ENCODE data around the gene CKAP5. TPM values are rescaled to one million over a fixed set of nuclear protein-coding genes. Genes with fewer than 3 reads are reported as not detected.
"Not testable (repeated sequence)": the region's sequence is repeated elsewhere in the genome, so short reads cannot be mapped to it uniquely, and the experiment has no call there.

The CKAP5 gene
- total RNA-seq, 1 donor from 2014 or later, result 193 TPM

- no peak for TF ChIP-seq CTCF (IDR thresholded peaks at IDR 0.05; ENCODE audit: partially characterized antibody, unreplicated experiment)
- Mint-ChIP-seq H3K36me3 (ENCODE audit: unreplicated experiment) (no peaks in the 10 kb centered on the region), H3K27ac (ENCODE audit: unreplicated experiment) (no peak overlapping the region), H3K4me3 (ENCODE audit: unreplicated experiment) (no peak overlapping the region), H3K9me3 (ENCODE audit: unreplicated experiment) (peaks cover 3% of the 10 kb centered on the region), H3K27me3 (ENCODE audit: unreplicated experiment) (no peaks in the 10 kb centered on the region), H3K4me1 (ENCODE audit: low read depth, unreplicated experiment) (no peaks in the 10 kb centered on the region)
- no peak for DNase-seq
These were observed 135.2 kb downstream of the CKAP5 start for GRCh38 chr11:46710821-46711269.

GRCh38 chr11:46709351-46709750, 136.7 kb downstream of the CKAP5 start:
- not testable (repeated sequence) for H3K36me3 Mint-ChIP-seq (ENCODE audit: unreplicated experiment); H3K27ac Mint-ChIP-seq (ENCODE audit: unreplicated experiment); H3K27me3 Mint-ChIP-seq (ENCODE audit: unreplicated experiment); H3K9me3 Mint-ChIP-seq (ENCODE audit: unreplicated experiment); H3K4me1 Mint-ChIP-seq (ENCODE audit: low read depth, unreplicated experiment); DNase-seq
- H3K4me3 Mint-ChIP-seq (ENCODE audit: unreplicated experiment), result peak overlapping the region; percentile 14

- H3K27ac Mint-ChIP-seq (ENCODE audit: unreplicated experiment), result no peak overlapping the region
- H3K4me3 Mint-ChIP-seq (ENCODE audit: unreplicated experiment), result no peak overlapping the region
- peaks cover 6% of the 10 kb centered on the region for H3K9me3 Mint-ChIP-seq (ENCODE audit: unreplicated experiment)
These were observed 139.2 kb downstream of the CKAP5 start for GRCh38 chr11:46706886-46707285.

GRCh38 chr11:46705070-46705688, 140.9 kb downstream of the CKAP5 start:
- no peak for TF ChIP-seq CTCF (IDR thresholded peaks at IDR 0.05; ENCODE audit: partially characterized antibody, unreplicated experiment)
- Mint-ChIP-seq H3K9me3 (ENCODE audit: unreplicated experiment) (peaks cover 6% of the 10 kb centered on the region), H3K4me3 (ENCODE audit: unreplicated experiment) (no peak overlapping the region), H3K4me1 (ENCODE audit: low read depth, unreplicated experiment) (peaks cover 2% of the 10 kb centered on the region), H3K27ac (ENCODE audit: unreplicated experiment) (no peak overlapping the region), H3K27me3 (ENCODE audit: unreplicated experiment) (peaks cover 6% of the 10 kb centered on the region), H3K36me3 (ENCODE audit: unreplicated experiment) (no peaks in the 10 kb centered on the region)
- DNase-seq, result no peak

More at GRCh38 chr11:46706886-46707285, 139.2 kb downstream of the CKAP5 start:
- no peak for DNase-seq
- TF ChIP-seq CTCF (IDR thresholded peaks at IDR 0.05; ENCODE audit: partially characterized antibody, unreplicated experiment), result no peak
- H3K36me3 Mint-ChIP-seq (ENCODE audit: unreplicated experiment), result no peaks in the 10 kb centered on the region
- H3K27me3 Mint-ChIP-seq (ENCODE audit: unreplicated experiment), result no peaks in the 10 kb centered on the region
- no peaks in the 10 kb centered on the region for H3K4me1 Mint-ChIP-seq (ENCODE audit: low read depth, unreplicated experiment)

- H3K36me3 Mint-ChIP-seq (ENCODE audit: unreplicated experiment), result no peaks in the 10 kb centered on the region
- peaks cover 3% of the 10 kb centered on the region for H3K9me3 Mint-ChIP-seq (ENCODE audit: unreplicated experiment)
- peaks cover 10% of the 10 kb centered on the region for H3K27me3 Mint-ChIP-seq (ENCODE audit: unreplicated experiment)
- H3K4me1 Mint-ChIP-seq (ENCODE audit: low read depth, unreplicated experiment), result peaks cover 6% of the 10 kb centered on the region
- H3K27ac Mint-ChIP-seq (ENCODE audit: unreplicated experiment), result peak overlapping the region; percentile 100
- no peak for DNase-seq
- no peak for TF ChIP-seq CTCF (IDR thresholded peaks at IDR 0.05; ENCODE audit: partially characterized antibody, unreplicated experiment)
- H3K4me3 Mint-ChIP-seq (ENCODE audit: unreplicated experiment), result peak overlapping the region; percentile 97
These were observed 144.9 kb downstream of the CKAP5 start for GRCh38 chr11:46701078-46701654.

Data from glutamatergic neuron (in vitro differentiated cells).